NCI-H526 treated with DMSO at 0.1 percent for 48 hours (cell line): Measurements from ENCODE around the gene LALBA.
"Not testable (repeated sequence)": the region's sequence is repeated elsewhere in the genome, so short reads cannot be mapped to it uniquely, and the experiment has no call there.

Source experiments
- DNase-seq: peaks from one replicate; lab custom pipeline; 2025; lab: John Stamatoyannopoulos, UW

The LALBA gene

DNA sequence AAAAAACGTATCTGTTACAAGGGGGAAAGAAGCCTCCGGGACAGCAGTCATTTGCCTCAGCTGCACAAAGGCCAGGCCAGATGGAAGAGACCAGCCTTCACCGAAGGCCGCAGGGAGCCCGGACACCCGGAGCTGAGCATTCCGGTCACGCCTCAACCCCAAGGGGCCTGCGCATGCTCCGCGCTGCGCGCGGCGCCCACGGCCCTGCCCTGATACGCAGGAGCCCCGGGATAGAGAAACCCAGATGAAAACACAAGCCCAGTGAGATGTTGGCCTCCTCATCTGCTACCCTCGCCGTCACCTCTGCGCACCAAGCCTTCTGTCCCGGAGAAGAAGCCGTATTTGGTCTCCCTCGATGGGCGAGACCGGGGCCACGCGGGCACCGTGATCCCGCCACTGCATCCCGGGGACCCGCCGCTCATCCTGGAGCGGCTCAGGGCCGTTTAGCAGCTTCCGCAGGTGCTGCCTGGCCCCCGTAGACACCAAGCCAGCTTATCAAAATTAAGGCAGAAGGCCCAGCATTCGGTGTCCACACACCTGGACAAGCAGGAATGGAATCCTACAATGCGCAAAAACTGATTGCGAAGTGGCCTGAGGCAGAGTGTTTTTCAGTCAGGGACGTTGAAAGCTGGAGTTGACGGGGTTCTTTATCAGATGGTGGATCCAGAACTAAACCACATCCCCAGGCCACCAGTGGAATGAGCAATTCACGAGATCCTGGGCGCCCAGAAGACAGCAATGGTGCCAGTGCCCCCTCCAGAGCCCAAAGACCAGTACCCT is 41.8 kb downstream of the LALBA start:
- DNase-seq = no peak

DNA sequence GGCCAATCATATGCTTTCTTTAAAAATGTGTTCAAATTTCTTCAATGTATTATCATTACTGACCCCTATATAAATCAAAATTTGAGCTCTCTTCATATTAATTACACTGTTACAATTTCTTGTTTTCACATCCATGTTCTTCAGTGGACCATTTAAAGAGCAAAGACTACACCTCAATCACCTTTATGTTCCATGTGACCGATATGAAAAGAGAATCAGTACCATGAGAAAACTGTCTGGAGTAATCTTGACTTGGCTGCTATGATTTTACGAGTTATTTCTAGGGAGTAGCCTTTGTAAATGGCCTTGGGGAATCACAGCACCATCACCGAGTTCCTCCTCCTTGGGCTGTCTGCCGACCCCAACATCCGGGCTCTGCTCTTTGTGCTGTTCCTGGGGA is 44.5 kb downstream of the LALBA start, which contains the start of gene OR8S1:
Gene OR8S1 (plus strand): TSS at position 301 of the 400 bp plus-strand sequence. CDS start 0 bp downstream, at position 301.
- no peak for DNase-seq

DNA sequence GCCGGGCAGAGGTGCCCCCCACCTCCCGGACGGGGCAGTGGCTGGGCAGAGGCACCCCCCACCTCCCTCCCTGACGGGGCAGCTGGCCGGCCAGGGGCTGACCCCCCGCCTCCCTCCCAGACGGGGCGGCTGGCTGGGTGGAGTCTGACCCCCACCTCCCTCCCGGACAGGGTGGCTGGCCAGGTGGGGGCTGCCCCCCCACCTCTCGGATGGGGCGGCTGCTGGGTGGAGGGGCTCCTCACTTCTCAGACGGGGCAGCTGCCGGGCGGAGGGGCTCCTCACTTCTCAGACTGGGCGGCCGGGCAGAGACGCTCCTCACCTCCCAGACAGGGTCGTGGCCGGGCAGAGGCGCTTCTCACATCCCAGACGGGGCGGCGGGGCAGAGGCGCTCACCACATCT is 49.5 kb downstream of the LALBA start:
- DNase-seq = not testable (repeated sequence)
